HL-60 (cell line): ENCODE results near the gene BTBD10.
"Not testable (repeated sequence)": the region's sequence is repeated elsewhere in the genome, so short reads cannot be mapped to it uniquely, and the experiment has no call there.

Source experiments
- DNase-seq, 2 experiments: peaks; one replicate each; pipeline ENCODE4 v3.0.0-alpha.2; 2010 to 2020; ENCODE audit warnings: low read depth in 1 of 2, low spot score in 1 of 2
- H3K27ac ChIP-seq: fragments of 250-450 bp; sonication (Bioruptor Pico); replicated peaks from 2 replicates; pipeline ENCODE4 v1.5.1; 2020; ENCODE audit warnings: mild to moderate bottlenecking, moderate library complexity
- H3K27me3 ChIP-seq: fragments of 250-450 bp; sonication (Bioruptor Pico); 2 replicates; pipeline ENCODE4 v1.5.1; 2021; ENCODE audit warnings: mild to moderate bottlenecking, moderate library complexity; ENCODE audit not compliant: insufficient read depth, poor library complexity, severe bottlenecking
- H3K4me3 ChIP-seq: replicated peaks from 2 replicates; pipeline ENCODE4 v1.5.1; 2011; ENCODE audit warnings: mild to moderate bottlenecking, control low read depth, low read length; ENCODE audit not compliant: insufficient read depth
- GABPA ChIP-seq: IDR thresholded peaks from 2 replicates; pipeline ENCODE4 v1.6.1; 2012; ENCODE audit warnings: low read depth
- POLR2AphosphoS5 ChIP-seq: IDR thresholded peaks from 2 replicates; pipeline ENCODE4 v1.6.1; 2012; ENCODE audit warnings: low read depth
- SPI1 ChIP-seq: IDR thresholded peaks from 2 replicates; pipeline ENCODE4 v1.6.1; 2012; ENCODE audit warnings: low read depth, mild to moderate bottlenecking, borderline replicate concordance
- TF ChIP-seq, protein P1 (sequence below): IDR thresholded peaks from one replicate; pipeline ENCODE4 v1.5.1; 2011; ENCODE audit warnings: low read length, control low read depth, inconsistent platforms; ENCODE audit not compliant: insufficient read depth
- TF ChIP-seq, protein P2 (sequence below): IDR thresholded peaks from 2 replicates; pipeline ENCODE4 v1.6.1; 2012; ENCODE audit warnings: low read depth; ENCODE audit not compliant: insufficient replicate concordance

BTBD10 gene

DNA sequence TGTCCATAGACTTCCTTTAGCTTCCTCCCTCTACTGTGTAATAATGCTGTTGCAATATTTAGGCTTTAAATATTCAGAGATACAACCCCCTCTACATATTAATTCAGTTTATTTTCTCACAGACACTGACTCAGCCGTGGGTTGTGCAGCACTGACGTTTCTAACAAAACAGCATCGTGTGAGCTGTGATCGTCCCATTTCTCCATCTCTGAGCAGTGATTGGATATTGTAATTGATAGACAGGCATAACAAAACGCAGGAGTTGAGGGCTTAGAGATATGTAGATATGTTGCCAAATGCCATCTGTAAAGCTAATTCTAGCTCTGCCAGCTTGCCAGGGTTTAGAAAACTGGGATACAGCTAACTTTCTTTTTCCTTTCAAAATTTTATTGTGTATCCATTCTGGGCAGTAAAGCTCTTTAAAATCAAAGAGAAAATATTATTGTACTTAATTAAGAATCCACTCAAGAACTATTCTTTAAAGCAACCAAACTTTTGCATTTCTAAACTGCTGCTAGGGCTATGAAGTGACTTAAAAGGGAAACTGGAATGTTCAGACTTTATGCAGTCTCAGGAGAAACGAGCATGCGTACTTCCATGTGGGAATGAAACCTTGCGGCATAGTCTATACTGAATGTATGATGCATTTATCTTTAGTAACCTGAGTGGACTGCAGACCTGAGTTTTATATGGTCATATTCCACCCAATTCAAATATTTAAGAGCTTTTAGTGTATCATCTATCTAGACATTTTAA lies 22.7 kb downstream of the BTBD10 start:
- TF ChIP-seq, protein P1, sequence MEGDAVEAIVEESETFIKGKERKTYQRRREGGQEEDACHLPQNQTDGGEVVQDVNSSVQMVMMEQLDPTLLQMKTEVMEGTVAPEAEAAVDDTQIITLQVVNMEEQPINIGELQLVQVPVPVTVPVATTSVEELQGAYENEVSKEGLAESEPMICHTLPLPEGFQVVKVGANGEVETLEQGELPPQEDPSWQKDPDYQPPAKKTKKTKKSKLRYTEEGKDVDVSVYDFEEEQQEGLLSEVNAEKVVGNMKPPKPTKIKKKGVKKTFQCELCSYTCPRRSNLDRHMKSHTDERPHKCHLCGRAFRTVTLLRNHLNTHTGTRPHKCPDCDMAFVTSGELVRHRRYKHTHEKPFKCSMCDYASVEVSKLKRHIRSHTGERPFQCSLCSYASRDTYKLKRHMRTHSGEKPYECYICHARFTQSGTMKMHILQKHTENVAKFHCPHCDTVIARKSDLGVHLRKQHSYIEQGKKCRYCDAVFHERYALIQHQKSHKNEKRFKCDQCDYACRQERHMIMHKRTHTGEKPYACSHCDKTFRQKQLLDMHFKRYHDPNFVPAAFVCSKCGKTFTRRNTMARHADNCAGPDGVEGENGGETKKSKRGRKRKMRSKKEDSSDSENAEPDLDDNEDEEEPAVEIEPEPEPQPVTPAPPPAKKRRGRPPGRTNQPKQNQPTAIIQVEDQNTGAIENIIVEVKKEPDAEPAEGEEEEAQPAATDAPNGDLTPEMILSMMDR, result no peak
- TF ChIP-seq GABPA (no peak), SPI1 (no peak), POLR2AphosphoS5 (no peak)
- DNase-seq, result no peak
- Histone ChIP-seq H3K27ac (no peak overlapping the region), H3K27me3 (no peaks in the 10 kb centered on the region), H3K4me3 (no peak overlapping the region)

DNA sequence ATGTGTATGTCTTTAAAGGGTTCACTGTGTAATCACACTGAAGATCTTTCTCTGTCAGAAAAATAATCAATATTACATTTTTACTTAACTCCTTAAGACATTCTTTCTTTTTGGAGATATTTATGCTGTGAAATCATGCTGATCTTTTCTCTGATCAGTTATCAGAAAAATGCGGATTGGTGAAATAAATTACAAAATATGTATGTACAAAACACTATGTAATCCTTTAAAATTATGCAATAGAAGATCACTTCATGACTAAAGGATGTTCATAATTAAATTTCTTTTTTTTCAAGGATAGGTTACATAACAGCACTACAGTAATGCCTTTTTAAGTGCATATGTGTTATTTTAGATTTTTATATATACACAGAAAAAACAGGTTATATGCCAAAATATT lies 24.7 kb downstream of the BTBD10 start:
- Histone ChIP-seq H3K4me3 (no peak overlapping the region), H3K27ac (no peak overlapping the region), H3K27me3 (no peaks in the 10 kb centered on the region)
- TF ChIP-seq, protein P1, result no peak
- TF ChIP-seq, protein P2, sequence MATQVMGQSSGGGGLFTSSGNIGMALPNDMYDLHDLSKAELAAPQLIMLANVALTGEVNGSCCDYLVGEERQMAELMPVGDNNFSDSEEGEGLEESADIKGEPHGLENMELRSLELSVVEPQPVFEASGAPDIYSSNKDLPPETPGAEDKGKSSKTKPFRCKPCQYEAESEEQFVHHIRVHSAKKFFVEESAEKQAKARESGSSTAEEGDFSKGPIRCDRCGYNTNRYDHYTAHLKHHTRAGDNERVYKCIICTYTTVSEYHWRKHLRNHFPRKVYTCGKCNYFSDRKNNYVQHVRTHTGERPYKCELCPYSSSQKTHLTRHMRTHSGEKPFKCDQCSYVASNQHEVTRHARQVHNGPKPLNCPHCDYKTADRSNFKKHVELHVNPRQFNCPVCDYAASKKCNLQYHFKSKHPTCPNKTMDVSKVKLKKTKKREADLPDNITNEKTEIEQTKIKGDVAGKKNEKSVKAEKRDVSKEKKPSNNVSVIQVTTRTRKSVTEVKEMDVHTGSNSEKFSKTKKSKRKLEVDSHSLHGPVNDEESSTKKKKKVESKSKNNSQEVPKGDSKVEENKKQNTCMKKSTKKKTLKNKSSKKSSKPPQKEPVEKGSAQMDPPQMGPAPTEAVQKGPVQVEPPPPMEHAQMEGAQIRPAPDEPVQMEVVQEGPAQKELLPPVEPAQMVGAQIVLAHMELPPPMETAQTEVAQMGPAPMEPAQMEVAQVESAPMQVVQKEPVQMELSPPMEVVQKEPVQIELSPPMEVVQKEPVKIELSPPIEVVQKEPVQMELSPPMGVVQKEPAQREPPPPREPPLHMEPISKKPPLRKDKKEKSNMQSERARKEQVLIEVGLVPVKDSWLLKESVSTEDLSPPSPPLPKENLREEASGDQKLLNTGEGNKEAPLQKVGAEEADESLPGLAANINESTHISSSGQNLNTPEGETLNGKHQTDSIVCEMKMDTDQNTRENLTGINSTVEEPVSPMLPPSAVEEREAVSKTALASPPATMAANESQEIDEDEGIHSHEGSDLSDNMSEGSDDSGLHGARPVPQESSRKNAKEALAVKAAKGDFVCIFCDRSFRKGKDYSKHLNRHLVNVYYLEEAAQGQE, result no peak
- TF ChIP-seq GABPA (no peak), SPI1 (no peak)
- no peak for DNase-seq

DNA sequence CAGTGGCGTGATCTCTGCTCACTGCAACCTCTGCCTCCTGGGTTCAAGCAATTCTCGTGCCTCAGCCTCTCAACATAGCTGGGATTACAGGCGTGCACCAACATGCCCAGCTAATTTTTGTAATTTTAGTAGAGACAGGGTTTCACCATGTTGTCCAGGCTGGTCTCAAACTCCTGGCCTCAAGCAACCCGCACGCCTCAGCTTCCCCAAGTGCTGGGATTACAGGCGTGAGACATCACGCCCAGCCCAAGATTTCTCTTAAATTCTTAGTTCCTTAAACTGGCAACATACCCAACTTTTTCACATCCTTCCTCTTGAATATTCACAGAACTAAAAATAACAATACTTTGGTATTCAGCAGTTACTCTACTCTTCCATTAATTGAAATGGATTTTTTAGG lies 26.2 kb downstream of the BTBD10 start:
- H3K27me3 ChIP-seq, H3K27ac ChIP-seq, DNase-seq, H3K4me3 ChIP-seq: not testable (repeated sequence)

DNA sequence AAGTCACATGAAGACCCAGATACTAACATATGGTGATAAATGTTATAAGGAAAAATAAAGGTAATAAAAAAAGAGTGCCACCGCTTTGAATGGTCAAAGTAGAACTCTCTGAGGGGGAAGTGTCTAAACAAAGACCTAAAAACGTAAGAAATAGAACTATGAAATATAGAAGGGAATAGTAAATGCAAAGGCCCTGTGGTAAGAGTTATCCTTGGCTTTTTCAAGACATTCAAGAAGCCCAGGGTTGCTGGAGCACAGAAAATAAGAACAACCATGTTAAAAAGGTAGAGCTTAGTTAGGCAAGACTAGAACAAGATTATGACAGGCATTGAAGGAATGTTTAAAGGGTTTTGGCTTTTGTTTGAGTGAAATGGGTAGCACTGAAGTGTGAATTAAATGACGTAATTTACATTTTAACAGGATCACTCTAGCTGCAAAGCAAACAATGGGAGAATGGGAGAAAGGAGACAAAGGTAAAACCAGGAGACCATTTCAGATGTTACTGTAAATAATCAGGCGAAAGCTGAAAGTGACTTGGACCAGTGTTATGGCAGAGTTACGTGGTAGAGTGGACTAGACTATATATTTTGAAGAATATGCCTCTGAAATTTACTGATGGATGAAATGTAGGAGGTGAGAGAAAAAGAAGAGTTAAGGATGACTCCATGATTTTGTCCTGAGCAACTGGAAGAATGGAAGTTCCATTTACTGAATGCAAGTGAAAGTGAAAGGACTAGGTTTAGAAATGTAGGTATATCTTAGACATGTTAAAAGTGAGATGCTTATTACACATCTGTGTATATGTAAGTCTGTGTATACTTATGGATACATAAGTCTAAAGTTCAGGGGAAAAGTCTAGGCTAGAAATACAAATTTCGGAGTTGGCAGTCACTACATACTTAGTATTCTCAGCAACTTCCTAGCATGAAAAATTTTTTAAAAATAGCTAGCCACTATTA lies 28.5 kb downstream of the BTBD10 start:
- Histone ChIP-seq H3K27me3 (no peaks in the 10 kb centered on the region), H3K27ac (no peak overlapping the region), H3K4me3 (no peak overlapping the region)
- no peak for DNase-seq
- no peak for TF ChIP-seq GABPA

DNA sequence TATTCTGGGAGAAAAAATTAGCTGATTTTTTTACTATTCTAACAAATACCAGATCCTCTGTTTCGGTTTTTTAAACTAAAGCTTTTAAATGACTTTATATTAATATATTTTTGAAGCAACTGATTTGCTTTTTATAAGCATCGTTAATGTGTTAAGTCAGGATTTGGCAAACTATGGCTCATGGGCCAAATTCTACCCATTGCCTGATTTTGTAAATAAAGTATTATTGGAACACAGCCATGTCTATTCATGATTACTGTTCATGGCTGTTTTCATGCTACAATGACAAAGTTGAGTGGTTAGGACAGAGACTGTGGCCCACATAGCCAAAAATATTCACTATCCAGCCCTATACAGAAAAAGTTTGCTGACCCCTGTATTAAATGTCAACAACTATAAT lies 29.6 kb downstream of the BTBD10 start:
- TF ChIP-seq, protein P1, result no peak
- TF ChIP-seq SPI1 (no peak), POLR2AphosphoS5 (no peak), GABPA (no peak)
- TF ChIP-seq, protein P2, result no peak
- no peak overlapping the region for H3K4me3 ChIP-seq
- H3K27ac ChIP-seq, result no peak overlapping the region
- no peak for DNase-seq
- H3K27me3 ChIP-seq, result no peaks in the 10 kb centered on the region
